Measurements from ENCODE around the gene PIGQ. TPM values are rescaled to one million over a fixed set of nuclear protein-coding genes. Genes with fewer than 3 reads are reported as not detected.

Gene PIGQ
- total RNA-seq, 2 experiments from 2014 or later = 22.8 to 27.0 TPM

DNA sequence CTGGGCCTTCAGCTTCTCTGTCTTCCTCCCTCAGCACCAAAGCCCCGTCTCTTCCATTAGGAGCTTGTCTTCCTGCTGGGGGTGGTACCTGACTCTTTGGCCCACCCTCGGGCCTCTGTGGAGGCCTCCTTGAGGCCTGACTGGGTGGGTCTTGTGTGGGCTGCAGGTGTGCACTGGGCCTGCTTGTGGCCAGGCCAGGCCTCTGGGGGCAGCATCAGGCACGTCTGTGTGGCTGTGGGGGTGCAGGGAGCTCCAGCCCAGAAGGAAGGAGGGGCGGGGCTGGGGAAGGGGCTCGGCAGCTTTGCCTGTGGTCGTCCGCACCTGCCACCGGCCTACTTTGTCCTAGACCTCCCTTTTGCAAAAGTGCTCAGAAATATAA is 7.0 kb downstream of the PIGQ start:
- Mint-ChIP-seq H3K27me3 (no peaks in the 10 kb centered on the region), H3K4me1 (ENCODE audit: low read depth) (peaks cover 3% of the 10 kb centered on the region), H3K4me3 (no peak overlapping the region), H3K9me3 (no peaks in the 10 kb centered on the region), H3K27ac (no peak overlapping the region), H3K36me3 (ENCODE audit: low read depth) (no peaks in the 10 kb centered on the region)
- Histone ChIP-seq H3K27ac (ENCODE audit: low read depth in 1 of 2, low read length in 2 of 2) (no peak overlapping the region), H3K4me3 (ENCODE audit: low read length) (no peak overlapping the region), H3K27me3 (ENCODE audit: control insufficient read depth in 1 of 2, insufficient read depth in 2 of 2, low read length in 2 of 2) (no peaks in the 10 kb centered on the region), H3K9me3 (ENCODE audit: control insufficient read depth in 1 of 2, insufficient read depth in 1 of 2, low read length in 2 of 2) (no peaks in the 10 kb centered on the region), H3K4me1 (ENCODE audit: insufficient read depth, low read length) (peaks cover 4% of the 10 kb centered on the region), H3K36me3 (ENCODE audit: insufficient read depth, low read length) (peaks cover 6% of the 10 kb centered on the region)
- POLR2A ChIA-PET = interaction anchor here (0.9 to 1.2 kb wide), 3 partner anchors 12 to 119 kb away, joined by 3 to 6 read pairs (median 3); no protein-coding TSS in a partner anchor
- intact Hi-C loops (cut with DNase I, micrococcal nuclease) = no loop called here
- no peak for DNase-seq
- no peak for ATAC-seq (ENCODE audit: poor library complexity)
- TF ChIP-seq, protein P1, sequence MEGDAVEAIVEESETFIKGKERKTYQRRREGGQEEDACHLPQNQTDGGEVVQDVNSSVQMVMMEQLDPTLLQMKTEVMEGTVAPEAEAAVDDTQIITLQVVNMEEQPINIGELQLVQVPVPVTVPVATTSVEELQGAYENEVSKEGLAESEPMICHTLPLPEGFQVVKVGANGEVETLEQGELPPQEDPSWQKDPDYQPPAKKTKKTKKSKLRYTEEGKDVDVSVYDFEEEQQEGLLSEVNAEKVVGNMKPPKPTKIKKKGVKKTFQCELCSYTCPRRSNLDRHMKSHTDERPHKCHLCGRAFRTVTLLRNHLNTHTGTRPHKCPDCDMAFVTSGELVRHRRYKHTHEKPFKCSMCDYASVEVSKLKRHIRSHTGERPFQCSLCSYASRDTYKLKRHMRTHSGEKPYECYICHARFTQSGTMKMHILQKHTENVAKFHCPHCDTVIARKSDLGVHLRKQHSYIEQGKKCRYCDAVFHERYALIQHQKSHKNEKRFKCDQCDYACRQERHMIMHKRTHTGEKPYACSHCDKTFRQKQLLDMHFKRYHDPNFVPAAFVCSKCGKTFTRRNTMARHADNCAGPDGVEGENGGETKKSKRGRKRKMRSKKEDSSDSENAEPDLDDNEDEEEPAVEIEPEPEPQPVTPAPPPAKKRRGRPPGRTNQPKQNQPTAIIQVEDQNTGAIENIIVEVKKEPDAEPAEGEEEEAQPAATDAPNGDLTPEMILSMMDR (IDR thresholded peaks at IDR 0.05) = no peak
- CTCF ChIA-PET = no interaction called here

DNA sequence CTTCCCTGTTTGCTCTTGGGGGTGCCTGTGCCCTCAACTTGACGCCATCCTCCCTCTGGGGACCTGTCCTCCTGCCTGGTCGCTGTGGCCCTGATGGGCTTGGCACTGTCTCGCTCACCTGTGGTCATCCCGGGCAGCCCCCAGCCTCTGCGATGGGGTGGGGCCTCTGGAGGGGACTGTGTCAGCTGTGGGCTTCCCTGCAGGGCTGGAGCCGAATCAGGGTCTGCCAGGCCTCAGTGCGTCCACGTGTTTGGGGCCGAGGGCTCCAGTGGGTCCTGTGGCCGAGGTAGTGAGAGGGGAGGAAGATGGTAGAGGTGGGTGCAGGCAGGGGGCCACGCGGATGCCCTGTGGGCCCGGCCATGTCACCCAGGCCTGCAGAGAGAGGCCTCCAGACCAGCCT is 8.0 kb downstream of the PIGQ start:
- no peak overlapping the region for H3K4me3 ChIP-seq (ENCODE audit: low read length)
- intact Hi-C loops (cut with DNase I, micrococcal nuclease) = loop anchor here in 1 of 2 experiments (2.0 kb wide), 1 partner anchor 33 kb away; no protein-coding TSS in a partner anchor
- H3K9me3 ChIP-seq (ENCODE audit: control insufficient read depth in 1 of 2, insufficient read depth in 1 of 2, low read length in 2 of 2) = no peaks in the 10 kb centered on the region
- ATAC-seq (ENCODE audit: poor library complexity) (no peak), DNase-seq (no peak)
- no peaks in the 10 kb centered on the region for H3K27me3 Mint-ChIP-seq
- no peak overlapping the region for H3K27ac Mint-ChIP-seq
- POLR2A ChIA-PET = no interaction called here
- H3K36me3 Mint-ChIP-seq (ENCODE audit: low read depth) = no peaks in the 10 kb centered on the region
- no peak overlapping the region for H3K4me3 Mint-ChIP-seq
- H3K9me3 Mint-ChIP-seq = no peaks in the 10 kb centered on the region
- H3K4me1 Mint-ChIP-seq (ENCODE audit: low read depth) = no peaks in the 10 kb centered on the region
- no peak overlapping the region for H3K27ac ChIP-seq (ENCODE audit: low read depth in 1 of 2, low read length in 2 of 2)
- CTCF ChIA-PET = no interaction called here
- H3K27me3 ChIP-seq (ENCODE audit: control insufficient read depth in 1 of 2, insufficient read depth in 2 of 2, low read length in 2 of 2) = no peaks in the 10 kb centered on the region
- TF ChIP-seq, protein P1 (IDR thresholded peaks at IDR 0.05) = no peak
- peaks cover 4% of the 10 kb centered on the region for H3K4me1 ChIP-seq (ENCODE audit: insufficient read depth, low read length)
- H3K36me3 ChIP-seq (ENCODE audit: insufficient read depth, low read length) = peaks cover 6% of the 10 kb centered on the region

DNA sequence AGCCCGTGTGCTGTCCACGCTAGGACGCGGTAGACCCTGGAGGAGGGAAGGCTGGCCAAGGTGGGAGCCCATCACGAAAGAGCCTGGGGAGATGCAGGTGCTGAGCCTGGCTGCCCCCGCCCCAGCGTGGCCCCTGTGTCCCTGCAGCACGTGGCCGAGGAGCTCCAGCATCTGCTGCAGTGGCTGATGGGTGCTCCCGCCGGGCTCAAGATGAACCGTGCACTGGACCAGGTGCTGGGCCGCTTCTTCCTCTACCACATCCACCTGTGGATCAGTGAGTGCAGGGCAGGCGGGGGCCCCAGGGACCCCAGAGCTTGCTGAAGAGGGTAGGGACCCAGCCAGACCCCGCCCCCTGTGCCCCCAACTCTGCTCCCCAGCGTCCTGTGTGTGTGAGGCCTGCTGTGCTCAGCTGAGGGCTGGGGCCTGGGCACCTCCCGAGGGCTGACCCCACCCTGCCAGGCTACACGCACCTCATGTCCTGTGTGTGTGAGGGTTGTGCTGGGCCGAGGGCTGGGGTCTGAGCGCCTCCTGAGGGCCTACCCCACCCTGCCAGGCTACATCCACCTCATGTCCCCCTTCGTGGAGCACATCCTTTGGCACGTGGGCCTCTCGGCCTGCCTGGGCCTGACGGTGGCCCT is 8.6 kb downstream of the PIGQ start:
- ATAC-seq (ENCODE audit: poor library complexity) (no peak), DNase-seq (no peak)
- H3K9me3 Mint-ChIP-seq = no peaks in the 10 kb centered on the region
- no peaks in the 10 kb centered on the region for H3K27me3 Mint-ChIP-seq
- no peak overlapping the region for H3K27ac Mint-ChIP-seq
- H3K4me1 ChIP-seq (ENCODE audit: insufficient read depth, low read length) = peaks cover 4% of the 10 kb centered on the region
- CTCF ChIA-PET = interaction anchor here (1.0 to 1.1 kb wide), 4 partner anchors 10 to 32 kb away, joined by 3 to 8 read pairs (median 4); no protein-coding TSS in a partner anchor
- TF ChIP-seq, protein P1 (IDR thresholded peaks at IDR 0.05) = no peak
- H3K27ac ChIP-seq (ENCODE audit: low read depth in 1 of 2, low read length in 2 of 2) = no peak overlapping the region
- no peaks in the 10 kb centered on the region for H3K36me3 Mint-ChIP-seq (ENCODE audit: low read depth)
- POLR2A ChIA-PET = no interaction called here
- no peaks in the 10 kb centered on the region for H3K4me1 Mint-ChIP-seq (ENCODE audit: low read depth)
- no peaks in the 10 kb centered on the region for H3K27me3 ChIP-seq (ENCODE audit: control insufficient read depth in 1 of 2, insufficient read depth in 2 of 2, low read length in 2 of 2)
- H3K36me3 ChIP-seq (ENCODE audit: insufficient read depth, low read length) = peaks cover 6% of the 10 kb centered on the region
- intact Hi-C loops (cut with DNase I, micrococcal nuclease) = loop anchor here in 1 of 2 experiments (2.0 kb wide), 1 partner anchor 32 kb away; no protein-coding TSS in a partner anchor
- no peaks in the 10 kb centered on the region for H3K9me3 ChIP-seq (ENCODE audit: control insufficient read depth in 1 of 2, insufficient read depth in 1 of 2, low read length in 2 of 2)
- no peak overlapping the region for H3K4me3 ChIP-seq (ENCODE audit: low read length)
- H3K4me3 Mint-ChIP-seq = no peak overlapping the region

Measured in CD4-positive, alpha-beta T cell (primary cell).